Stimulated activated memory B cell treated with anti-CD40 and anti-IgM and Interleukin-4, amounts not matched to agents 10 μg/mL and 1 μg/mL and 100 μg/mL, for 72 hours (primary cell): ENCODE results near the gene TNPO3.
A peak's percentile ranks its signal among the peaks of the same experiment; 100 is the strongest.
"Not testable (repeated sequence)": the region's sequence is repeated elsewhere in the genome, so short reads cannot be mapped to it uniquely, and the experiment has no call there.

Experiments used
- ATAC-seq: fragments of 150-1000 bp; cut with Tn5 transposase; 2 replicates; pipeline ENCODE4 v1.10.0; 2021
- H3K27ac Mint-ChIP-seq: one replicate; pipeline ENCODE4 v1.8.0; 2022; ENCODE audit warnings: mild to moderate bottlenecking, mixed read lengths
- H3K27me3 Mint-ChIP-seq: one replicate; pipeline ENCODE4 v1.8.0; 2022; ENCODE audit warnings: mixed read lengths
- H3K36me3 Mint-ChIP-seq: one replicate; pipeline ENCODE4 v1.8.0; 2022; ENCODE audit warnings: mixed read lengths
- H3K4me1 Mint-ChIP-seq: one replicate; pipeline ENCODE4 v1.8.0; 2022; ENCODE audit warnings: mixed read lengths
- H3K4me3 Mint-ChIP-seq: one replicate; pipeline ENCODE4 v1.8.0; 2022; ENCODE audit warnings: mild to moderate bottlenecking, moderate library complexity, mixed read lengths
- H3K9me3 Mint-ChIP-seq: one replicate; pipeline ENCODE4 v1.8.0; 2022; ENCODE audit warnings: mixed read lengths

Gene TNPO3

DNA sequence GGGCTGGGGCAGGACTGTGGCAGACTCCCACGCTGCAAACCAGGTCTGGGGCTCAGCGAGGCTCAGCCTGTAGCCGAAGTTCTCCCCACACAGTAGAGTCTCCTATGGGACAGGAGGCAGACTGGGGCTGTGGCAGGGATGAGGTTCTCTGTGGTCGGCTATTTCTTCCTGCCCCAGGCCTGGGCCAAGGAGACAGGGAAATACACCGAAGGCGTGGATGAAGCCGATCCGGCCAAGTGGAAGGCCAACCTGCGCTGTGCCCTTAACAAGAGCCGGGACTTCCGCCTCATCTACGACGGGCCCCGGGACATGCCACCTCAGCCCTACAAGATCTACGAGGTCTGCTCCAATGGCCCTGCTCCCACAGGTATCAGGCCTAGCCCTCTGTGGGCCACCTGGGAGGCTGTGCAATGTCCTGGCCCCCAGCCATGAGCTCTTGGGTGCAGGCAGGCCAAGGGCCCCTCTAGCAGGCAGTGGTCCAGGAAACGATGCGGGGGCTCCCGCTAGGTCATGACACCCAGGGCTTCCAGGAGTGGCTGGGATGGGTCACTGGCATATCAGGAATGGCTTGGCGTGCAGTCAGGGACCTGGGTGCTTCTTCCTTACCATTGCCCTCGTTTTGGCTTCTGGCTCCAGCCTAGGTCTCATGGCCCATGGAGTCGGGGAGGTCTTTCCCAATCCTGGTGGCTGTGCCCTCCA lies 109.1 kb downstream of the TNPO3 start:
- no peaks in the 10 kb centered on the region for H3K27me3 Mint-ChIP-seq
- peaks cover 66% of the 10 kb centered on the region for H3K4me1 Mint-ChIP-seq
- H3K4me3 Mint-ChIP-seq, result no peak overlapping the region
- H3K27ac Mint-ChIP-seq, result peak overlapping the region; percentile 57
- no peak for ATAC-seq
- H3K9me3 Mint-ChIP-seq, result no peaks in the 10 kb centered on the region
- peaks cover 81% of the 10 kb centered on the region for H3K36me3 Mint-ChIP-seq

DNA sequence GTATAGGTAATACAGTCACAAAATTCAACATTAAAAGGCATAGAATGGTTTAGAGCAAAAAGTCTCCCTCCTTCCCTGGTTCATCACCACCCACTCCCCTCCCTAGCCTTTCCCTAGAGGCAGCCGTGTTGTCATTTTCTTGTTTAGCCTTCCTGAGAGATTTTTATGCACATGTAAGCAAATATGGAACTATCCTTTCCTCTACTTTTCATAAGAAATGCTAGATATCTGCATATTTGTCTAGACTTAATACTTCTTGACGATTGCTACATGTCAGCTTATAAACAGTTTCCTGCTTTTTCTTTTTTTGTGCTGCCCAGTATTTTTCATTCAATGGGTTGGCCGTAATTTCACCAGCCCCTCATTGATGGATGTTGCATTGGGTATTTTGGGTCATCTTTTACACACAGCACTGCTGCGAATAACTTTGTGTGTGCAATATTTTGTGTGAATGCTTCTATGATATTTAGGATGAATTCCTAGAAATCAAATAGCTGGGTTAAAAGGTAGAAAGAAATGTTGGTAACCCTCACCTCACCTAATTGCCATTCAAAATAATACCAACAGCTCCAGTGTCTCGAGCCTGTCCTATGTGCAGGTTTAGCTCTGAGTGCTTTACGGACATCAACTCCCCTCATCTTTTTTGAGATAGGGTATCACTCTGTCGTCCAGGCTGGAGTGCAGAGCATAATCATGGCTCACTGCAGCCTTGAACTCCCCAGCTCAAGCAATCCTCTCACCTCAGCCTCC lies 110.2 kb downstream of the TNPO3 start:
- peak overlapping the region; percentile 61 for H3K4me3 Mint-ChIP-seq
- H3K27ac Mint-ChIP-seq, result peak overlapping the region; percentile 57
- no peak for ATAC-seq
- peaks cover 73% of the 10 kb centered on the region for H3K4me1 Mint-ChIP-seq
- no peaks in the 10 kb centered on the region for H3K9me3 Mint-ChIP-seq
- H3K27me3 Mint-ChIP-seq, result no peaks in the 10 kb centered on the region
- peaks cover 72% of the 10 kb centered on the region for H3K36me3 Mint-ChIP-seq

DNA sequence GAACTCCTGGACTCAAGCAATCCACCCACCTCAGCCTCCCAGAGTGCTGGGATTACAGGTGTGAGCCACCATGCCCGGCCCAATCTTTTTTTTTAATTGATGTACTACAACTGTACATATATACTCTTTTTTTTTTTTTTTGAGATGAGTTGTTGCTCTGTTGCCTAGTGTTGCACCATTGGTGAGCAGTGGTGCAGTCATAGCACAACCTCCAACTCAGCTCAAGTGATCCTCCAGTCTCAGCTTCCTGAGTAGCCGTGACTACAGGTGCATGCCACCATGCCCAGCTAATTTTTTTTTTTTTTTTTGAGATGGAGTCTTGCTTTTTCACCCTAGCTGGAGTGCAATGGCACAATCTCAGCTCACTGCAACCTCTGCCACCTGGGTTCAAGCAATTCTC lies 111.7 kb downstream of the TNPO3 start:
- H3K27me3 Mint-ChIP-seq, ATAC-seq, H3K9me3 Mint-ChIP-seq: not testable (repeated sequence)
- H3K4me1 Mint-ChIP-seq, result peaks cover 70% of the 10 kb centered on the region
- H3K4me3 Mint-ChIP-seq, result peak overlapping the region; percentile 5
- peaks cover 65% of the 10 kb centered on the region for H3K36me3 Mint-ChIP-seq
- peak overlapping the region; percentile 57 for H3K27ac Mint-ChIP-seq

DNA sequence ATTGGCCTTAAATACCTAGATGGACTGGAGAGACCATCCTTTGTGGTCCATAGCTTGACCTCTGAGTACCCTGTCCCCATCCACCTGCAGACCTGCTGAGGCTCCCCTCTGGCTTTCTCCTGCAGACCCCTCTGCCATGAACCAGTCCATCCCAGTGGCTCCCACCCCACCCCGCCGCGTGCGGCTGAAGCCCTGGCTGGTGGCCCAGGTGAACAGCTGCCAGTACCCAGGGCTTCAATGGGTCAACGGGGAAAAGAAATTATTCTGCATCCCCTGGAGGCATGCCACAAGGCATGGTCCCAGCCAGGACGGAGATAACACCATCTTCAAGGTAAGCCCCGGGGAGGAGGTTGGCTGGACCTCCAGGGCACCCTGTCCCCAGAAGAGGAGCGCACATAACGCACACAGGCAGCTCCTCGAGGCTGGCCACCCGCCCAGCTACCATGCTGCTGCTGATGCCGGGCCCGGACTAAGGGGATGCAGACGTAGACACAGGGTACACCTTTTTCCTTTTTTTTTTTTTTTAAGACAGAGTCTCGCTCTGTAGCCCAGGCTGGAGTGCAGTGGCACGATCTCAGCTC lies 112.9 kb downstream of the TNPO3 start:
- H3K27ac Mint-ChIP-seq, result peak overlapping the region; percentile 96
- H3K36me3 Mint-ChIP-seq, result peaks cover 55% of the 10 kb centered on the region
- H3K27me3 Mint-ChIP-seq, result no peaks in the 10 kb centered on the region
- ATAC-seq, result no peak
- H3K9me3 Mint-ChIP-seq, result no peaks in the 10 kb centered on the region
- H3K4me1 Mint-ChIP-seq, result peaks cover 65% of the 10 kb centered on the region
- H3K4me3 Mint-ChIP-seq, result peak overlapping the region; percentile 93

DNA sequence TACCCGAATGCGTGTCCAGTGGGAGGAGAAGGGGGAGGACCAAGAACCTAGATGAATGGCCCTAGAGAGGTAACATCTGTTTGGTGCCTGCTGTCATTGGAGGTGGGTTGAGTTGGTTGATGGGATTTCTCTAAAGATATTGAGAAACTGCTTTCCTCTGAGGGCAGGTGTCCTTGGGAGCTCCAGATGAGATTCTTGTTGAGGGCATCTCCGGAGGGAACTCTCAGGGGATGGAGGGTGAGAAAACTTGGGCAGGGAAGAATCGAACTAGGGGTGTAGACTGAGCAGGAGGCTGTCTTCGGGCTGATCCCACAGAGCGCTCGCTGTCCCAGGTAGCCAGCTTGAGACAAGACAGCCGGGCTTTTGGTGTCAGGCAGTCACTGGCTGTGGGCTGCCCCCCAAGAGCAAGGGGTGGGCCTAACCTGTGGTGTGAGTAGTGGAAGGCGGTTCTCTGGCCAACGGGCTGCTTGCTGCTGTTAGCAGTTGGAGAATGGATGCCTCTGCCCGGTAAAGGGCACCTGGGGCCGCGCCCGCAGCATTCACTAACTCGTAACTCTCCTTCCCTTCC lies 113.5 kb downstream of the TNPO3 start:
- H3K4me3 Mint-ChIP-seq, result peak overlapping the region; percentile 93
- H3K4me1 Mint-ChIP-seq, result peaks cover 65% of the 10 kb centered on the region
- H3K36me3 Mint-ChIP-seq, result peaks cover 49% of the 10 kb centered on the region
- peak overlapping the region; percentile 96 for H3K27ac Mint-ChIP-seq
- H3K9me3 Mint-ChIP-seq, result no peaks in the 10 kb centered on the region
- no peaks in the 10 kb centered on the region for H3K27me3 Mint-ChIP-seq
- no peak for ATAC-seq

DNA sequence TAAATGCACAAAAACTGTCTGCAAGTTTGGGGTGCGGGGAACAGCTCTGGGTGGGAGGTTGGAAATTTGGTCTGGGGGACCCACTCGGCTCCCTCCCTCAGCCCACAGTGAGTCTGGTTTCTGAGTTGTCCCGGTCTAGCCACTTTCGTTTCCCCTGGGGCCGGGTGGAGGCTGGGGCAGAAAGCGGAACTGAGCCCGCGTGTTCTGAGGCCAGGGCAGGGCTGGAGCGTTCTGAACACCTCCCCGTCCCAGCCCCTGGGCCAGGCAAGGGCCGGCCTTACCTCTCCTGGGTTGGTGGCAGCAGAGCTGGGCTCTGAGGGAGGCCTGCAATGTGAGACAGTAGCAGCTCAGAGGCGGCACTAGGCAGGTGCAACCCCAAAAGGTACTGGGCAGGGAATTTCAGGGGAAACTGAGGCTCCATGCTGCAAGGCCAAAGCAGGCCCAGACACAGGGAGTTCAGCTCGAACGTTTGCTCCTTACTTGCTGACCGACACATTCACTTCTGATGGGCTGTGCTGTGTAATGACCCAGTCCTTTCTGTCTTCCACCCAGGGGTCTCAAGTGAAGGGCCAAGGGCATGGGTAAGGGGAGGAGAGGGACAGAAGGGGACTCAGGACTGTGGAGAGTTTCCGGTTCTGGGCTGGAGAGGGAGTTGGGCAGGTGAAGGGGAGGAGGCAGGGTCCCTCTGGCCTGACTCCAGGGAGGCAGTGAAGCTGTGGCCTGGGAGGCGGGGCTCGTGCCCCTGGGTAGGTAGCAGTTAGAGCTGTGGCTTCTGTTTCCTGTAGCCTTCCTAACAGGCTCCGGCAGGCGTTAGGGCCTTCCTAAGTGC lies 114.2 kb downstream of the TNPO3 start:
- Mint-ChIP-seq H3K27me3 (no peaks in the 10 kb centered on the region), H3K36me3 (peaks cover 44% of the 10 kb centered on the region), H3K4me1 (peaks cover 62% of the 10 kb centered on the region), H3K9me3 (no peaks in the 10 kb centered on the region), H3K4me3 (peak overlapping the region; percentile 93), H3K27ac (peak overlapping the region; percentile 96)
- peak; percentile 84 for ATAC-seq

DNA sequence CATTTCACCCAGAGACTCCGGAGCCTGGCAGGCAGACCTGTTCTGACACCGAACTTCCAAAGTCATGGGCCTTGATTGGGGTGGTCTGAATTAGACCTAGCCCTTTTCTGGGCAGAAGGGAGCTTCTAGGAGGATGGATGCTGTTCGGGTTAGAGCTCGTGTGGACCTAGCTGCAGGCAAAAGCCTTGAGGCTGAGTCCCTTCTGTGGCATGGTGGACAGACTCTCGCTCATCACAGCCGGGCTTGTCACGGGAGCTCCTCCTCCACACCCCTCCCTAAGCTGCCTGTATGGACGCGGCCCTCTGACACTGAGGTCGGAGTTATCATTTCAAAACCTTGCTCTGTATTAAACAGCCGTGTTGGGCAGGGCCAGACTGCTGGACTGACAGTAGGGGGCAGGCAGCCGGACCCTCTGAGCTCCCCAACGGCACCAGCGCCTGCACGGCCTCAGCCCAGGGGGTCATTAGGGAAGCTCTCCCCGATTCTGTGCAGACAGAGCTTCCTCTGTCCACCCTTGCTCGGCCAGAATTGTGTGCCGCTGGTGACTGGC lies 115.0 kb downstream of the TNPO3 start:
- ATAC-seq, result peak; percentile 62
- H3K4me1 Mint-ChIP-seq, result peaks cover 68% of the 10 kb centered on the region
- no peaks in the 10 kb centered on the region for H3K9me3 Mint-ChIP-seq
- peaks cover 37% of the 10 kb centered on the region for H3K36me3 Mint-ChIP-seq
- peak overlapping the region; percentile 93 for H3K4me3 Mint-ChIP-seq
- peak overlapping the region; percentile 96 for H3K27ac Mint-ChIP-seq
- H3K27me3 Mint-ChIP-seq, result no peaks in the 10 kb centered on the region

DNA sequence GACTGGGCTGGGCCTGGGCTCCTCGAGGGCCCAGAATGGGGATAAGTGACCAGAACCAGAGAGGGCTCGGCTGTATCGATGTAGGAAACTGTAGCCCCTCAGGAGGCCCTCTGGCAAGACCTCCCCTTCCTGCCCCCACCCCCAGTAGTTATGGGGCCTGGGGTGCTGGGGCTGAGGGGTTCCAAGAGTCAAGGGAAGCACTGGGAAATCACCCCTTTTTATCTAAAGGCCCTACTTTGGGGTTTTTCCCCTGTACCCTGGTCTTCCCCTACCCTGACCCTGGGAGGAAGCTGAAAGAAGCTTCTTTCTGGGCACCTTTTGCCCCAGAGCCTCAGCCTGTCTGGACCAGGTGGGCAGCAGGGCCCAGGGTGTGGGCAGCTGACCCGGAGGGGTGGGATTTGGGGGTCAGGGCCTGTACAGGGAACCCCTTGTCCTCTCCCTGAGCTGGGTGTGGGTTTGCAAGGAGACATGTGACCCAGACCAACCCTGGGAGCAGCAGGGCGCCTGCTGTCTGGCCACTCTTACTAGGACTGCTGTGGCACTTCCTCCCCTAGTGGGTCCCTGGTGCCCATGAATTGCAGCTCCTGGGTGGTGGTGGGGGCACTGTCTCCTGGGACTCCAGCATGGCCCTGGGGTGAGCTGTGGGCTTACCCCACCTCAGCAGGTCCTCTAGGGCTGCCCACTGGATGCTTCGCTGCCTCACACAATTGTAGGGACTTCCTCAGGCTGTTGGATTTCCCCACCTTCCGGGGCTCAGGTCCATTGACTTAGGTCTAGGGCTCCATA lies 115.6 kb downstream of the TNPO3 start:
- H3K36me3 Mint-ChIP-seq, result peaks cover 30% of the 10 kb centered on the region
- no peaks in the 10 kb centered on the region for H3K9me3 Mint-ChIP-seq
- peak overlapping the region; percentile 96 for H3K27ac Mint-ChIP-seq
- H3K4me1 Mint-ChIP-seq, result peaks cover 70% of the 10 kb centered on the region
- peak overlapping the region; percentile 93 for H3K4me3 Mint-ChIP-seq
- no peaks in the 10 kb centered on the region for H3K27me3 Mint-ChIP-seq
- ATAC-seq, result peak; percentile 61

DNA sequence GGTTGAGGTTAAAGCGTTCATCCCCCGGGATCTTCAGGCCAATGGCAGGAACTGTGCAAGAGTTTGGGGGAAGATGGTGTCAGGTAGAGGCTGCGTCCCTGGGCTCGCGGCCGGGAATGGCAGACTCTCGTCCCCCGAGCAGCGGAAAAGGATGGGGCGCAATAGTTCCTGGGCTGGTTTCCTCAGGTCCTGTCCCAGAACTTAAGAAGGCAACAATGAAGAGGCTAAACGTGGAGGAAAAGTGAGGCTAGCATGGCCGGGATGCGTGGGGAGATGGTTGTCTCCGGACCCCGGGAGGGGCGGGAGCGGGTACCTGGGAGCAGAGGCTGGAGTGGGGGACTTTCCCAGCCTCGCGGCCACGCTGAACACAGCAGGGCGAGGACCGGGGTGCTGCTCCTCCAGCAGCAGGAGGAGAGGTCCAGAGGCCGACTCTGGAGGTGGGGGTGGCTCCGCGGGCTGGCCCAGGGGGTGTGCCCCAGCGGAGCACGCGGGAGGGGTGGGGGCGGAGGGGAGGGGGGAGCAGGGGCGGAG lies 116.3 kb downstream of the TNPO3 start:
- ATAC-seq, result peak; percentile 17
- no peaks in the 10 kb centered on the region for H3K9me3 Mint-ChIP-seq
- H3K27me3 Mint-ChIP-seq, result no peaks in the 10 kb centered on the region
- peak overlapping the region; percentile 96 for H3K27ac Mint-ChIP-seq
- H3K36me3 Mint-ChIP-seq, result peaks cover 23% of the 10 kb centered on the region
- peaks cover 70% of the 10 kb centered on the region for H3K4me1 Mint-ChIP-seq
- peak overlapping the region; percentile 93 for H3K4me3 Mint-ChIP-seq

DNA sequence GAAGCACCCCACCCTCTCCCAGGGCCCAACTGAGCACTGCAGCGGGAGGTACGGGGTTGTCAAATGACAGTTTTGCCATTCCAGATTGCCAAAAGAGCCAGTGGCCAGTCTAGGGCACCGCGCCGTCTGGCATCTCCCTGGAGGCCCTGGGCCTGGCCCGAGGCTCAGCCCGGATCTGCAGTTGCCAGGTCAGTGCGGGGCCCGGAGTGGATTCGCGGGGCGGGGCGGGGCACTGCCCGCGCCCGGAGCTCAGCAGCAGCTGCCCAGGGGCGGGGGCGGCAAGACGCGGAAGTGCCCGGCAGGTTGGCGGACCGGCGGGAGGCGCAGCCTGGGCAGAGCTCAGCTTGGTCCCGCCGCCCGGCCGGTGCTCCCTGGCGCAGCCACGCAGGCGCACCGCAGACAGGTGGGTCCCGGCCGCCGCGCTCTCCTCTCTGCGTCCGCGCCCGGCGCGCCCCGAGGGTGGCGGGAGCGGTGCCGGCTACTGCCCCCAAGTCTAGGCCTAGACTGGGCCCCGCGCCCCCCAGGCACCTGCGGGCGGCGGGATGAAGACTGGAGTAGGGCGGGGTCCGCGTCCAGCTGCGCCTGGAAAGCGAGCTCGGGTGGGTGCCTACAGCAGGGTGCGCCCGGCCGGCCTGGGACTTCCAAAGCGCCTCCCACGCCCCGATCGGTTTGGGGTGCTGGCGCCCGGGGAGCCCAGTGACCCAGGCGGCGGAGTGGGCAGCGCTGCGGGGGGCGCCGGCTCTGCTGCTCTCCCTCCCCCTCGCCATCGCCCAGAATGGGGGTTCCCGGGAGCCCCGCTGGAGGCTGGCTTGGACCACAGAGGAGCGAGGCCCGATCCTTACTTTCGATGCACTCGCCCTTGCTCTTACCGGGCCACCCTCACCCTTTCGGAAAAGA lies 117.0 kb downstream of the TNPO3 start, which contains the start of gene IRF5:
TSS of gene IRF5 (plus strand) at position 281 of the 897 bp plus-strand sequence. CDS start 4,155 bp downstream, outside the sequence.
- H3K27me3 Mint-ChIP-seq, result no peaks in the 10 kb centered on the region
- ATAC-seq, result peak; percentile 5
- H3K4me3 Mint-ChIP-seq, result peak within 1 kb of the TSS; percentile 93
- peak within 1 kb of the TSS; percentile 96 for H3K27ac Mint-ChIP-seq
- peaks cover 17% of the 10 kb centered on the region for H3K36me3 Mint-ChIP-seq
- H3K9me3 Mint-ChIP-seq, result no peaks in the 10 kb centered on the region
- peaks cover 73% of the 10 kb centered on the region for H3K4me1 Mint-ChIP-seq

DNA sequence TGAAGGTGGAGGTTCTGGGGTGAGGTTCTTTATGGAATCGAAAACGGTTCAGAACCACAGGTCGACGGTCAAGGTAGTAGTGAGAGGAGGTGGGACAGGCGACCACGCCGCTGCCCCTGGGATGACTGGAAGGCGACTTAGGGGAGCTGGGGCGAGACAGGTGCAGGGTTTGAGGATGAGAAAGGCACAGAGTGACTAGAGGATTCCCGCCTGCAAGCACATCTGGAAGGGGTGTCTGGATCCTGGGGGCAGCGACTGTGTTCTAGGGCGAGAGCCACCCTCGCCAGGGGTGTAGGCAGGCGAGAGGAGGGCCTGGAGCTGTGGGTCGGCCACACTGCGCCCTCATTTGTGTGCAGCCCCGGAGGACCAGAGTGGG lies 117.7 kb downstream of the TNPO3 start:
- peaks cover 17% of the 10 kb centered on the region for H3K36me3 Mint-ChIP-seq
- H3K27me3 Mint-ChIP-seq, result no peaks in the 10 kb centered on the region
- peaks cover 76% of the 10 kb centered on the region for H3K4me1 Mint-ChIP-seq
- no peak for ATAC-seq
- H3K4me3 Mint-ChIP-seq, result peak overlapping the region; percentile 93
- H3K9me3 Mint-ChIP-seq, result no peaks in the 10 kb centered on the region
- peak overlapping the region; percentile 96 for H3K27ac Mint-ChIP-seq

DNA sequence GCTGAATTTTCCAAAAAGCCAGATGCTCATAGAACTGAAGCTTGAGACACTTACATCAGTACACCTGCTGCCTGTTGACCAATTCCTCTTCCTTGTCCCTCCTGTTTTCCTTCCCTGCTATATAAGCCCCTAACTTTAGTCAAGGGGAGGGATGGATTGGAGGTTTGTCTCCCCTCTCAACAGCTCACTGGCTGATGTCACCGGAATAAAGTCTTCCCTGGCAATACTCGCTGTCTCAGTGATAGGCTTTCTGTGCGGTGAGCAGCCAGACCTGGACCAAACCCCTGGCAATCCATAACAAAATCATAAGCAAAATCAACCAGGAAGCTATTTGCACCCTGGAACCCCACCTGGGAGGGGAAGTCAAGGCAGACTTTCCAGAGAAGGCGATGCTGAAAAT lies 118.1 kb downstream of the TNPO3 start:
- no peak for ATAC-seq
- Mint-ChIP-seq H3K4me1 (peaks cover 78% of the 10 kb centered on the region), H3K27me3 (no peaks in the 10 kb centered on the region), H3K4me3 (peak overlapping the region; percentile 93), H3K36me3 (peaks cover 17% of the 10 kb centered on the region), H3K9me3 (no peaks in the 10 kb centered on the region), H3K27ac (peak overlapping the region; percentile 96)

DNA sequence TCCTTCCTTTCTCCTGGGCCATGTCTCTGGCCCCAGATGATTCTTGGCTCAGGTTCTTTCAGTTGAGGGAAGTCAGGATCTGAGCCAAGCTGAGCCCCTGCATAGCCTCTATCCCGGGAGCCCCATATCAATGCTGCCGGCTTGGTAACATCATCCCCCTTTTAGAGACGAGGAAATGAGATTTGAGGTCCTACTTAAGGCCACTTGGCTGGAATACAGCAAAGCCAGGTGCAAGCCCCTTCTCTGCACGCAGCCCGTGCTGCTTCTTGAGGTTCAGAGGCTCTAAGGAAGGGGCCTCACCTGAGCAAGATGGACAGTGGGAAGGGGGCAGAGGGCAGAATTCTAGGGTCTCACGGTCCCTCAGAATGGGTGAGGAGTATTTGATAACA lies 119.6 kb downstream of the TNPO3 start:
- peak overlapping the region; percentile 45 for H3K4me3 Mint-ChIP-seq
- peak overlapping the region; percentile 96 for H3K27ac Mint-ChIP-seq
- no peaks in the 10 kb centered on the region for H3K9me3 Mint-ChIP-seq
- peaks cover 65% of the 10 kb centered on the region for H3K4me1 Mint-ChIP-seq
- peaks cover 6% of the 10 kb centered on the region for H3K36me3 Mint-ChIP-seq
- H3K27me3 Mint-ChIP-seq, result no peaks in the 10 kb centered on the region
- no peak for ATAC-seq
